BLaER1 treated with 17β-estradiol and CSF1 and Interleukin-3, amounts not matched to agents 10 nM and 100 nM (cell line): ENCODE measurements around the gene TRRAP.

ENCODE experiments used
- H3K27ac ChIP-seq, 11 experiments: shearing (Covaris generic); formaldehyde crosslinking; 2 replicates each; pipeline ENCODE4 v1.8.1; 2022
- H3K27me3 ChIP-seq, 11 experiments: shearing (Covaris generic); formaldehyde crosslinking; 2 replicates each; pipeline ENCODE4 v1.8.1; 2022
- H3K36me3 ChIP-seq, 11 experiments: shearing (Covaris generic); formaldehyde crosslinking; 2 replicates each; pipeline ENCODE4 v1.8.1; 2022
- H3K4me1 ChIP-seq, 10 experiments: shearing (Covaris generic); formaldehyde crosslinking; 2 replicates each; pipeline ENCODE4 v1.8.1; 2022
- H3K4me2 ChIP-seq, 11 experiments: shearing (Covaris generic); formaldehyde crosslinking; 2 replicates each; pipeline ENCODE4 v1.8.1; 2022
- H3K4me3 ChIP-seq, 10 experiments: shearing (Covaris generic); formaldehyde crosslinking; 2 replicates each; pipeline ENCODE4 v1.8.1; 2022
- H3K9ac ChIP-seq, 11 experiments: shearing (Covaris generic); formaldehyde crosslinking; 2 replicates each; pipeline ENCODE4 v1.8.1; 2022
- H3K9me3 ChIP-seq, 11 experiments: shearing (Covaris generic); formaldehyde crosslinking; replicated peaks in 1 of 11; 2 replicates each; pipeline ENCODE4 v1.8.1; 2022
- H4K20me1 ChIP-seq, 11 experiments: shearing (Covaris generic); formaldehyde crosslinking; 2 replicates each; pipeline ENCODE4 v1.8.1; 2022
- Cebpa-rat ChIP-seq, 11 experiments: shearing (Covaris generic); IDR thresholded peaks; 2 replicates each; pipeline ENCODE4 v1.8.1; 2022

Gene TRRAP

GRCh38 chr7:99046722-99047121, 168.4 kb downstream of the TRRAP start:
- Histone ChIP-seq H3K27ac (no peak overlapping the region), H3K36me3 (peaks cover 99 to 100% (median 100%) of the 10 kb centered on the region in 11 experiments), H3K9me3 (no peaks in the 10 kb centered on the region), H3K27me3 (no peaks in the 10 kb centered on the region), H3K4me1 (peaks cover 0 to 7% (median 0%) of the 10 kb centered on the region in 10 experiments; a peak in 1 of 20 replicates), H4K20me1 (peaks cover 0 to 44% (median 9%) of the 10 kb centered on the region in 11 experiments; a peak in 10 of 22 replicates), H3K4me2 (no peak overlapping the region), H3K9ac (no peak overlapping the region), H3K4me3 (no peak overlapping the region)
- no peak for TF ChIP-seq Cebpa-rat (IDR thresholded peaks at IDR 0.05)

GRCh38 chr7:99047526-99048077, 169.3 kb downstream of the TRRAP start:
- H3K36me3 ChIP-seq, result peaks cover 99 to 100% (median 100%) of the 10 kb centered on the region in 11 experiments
- H3K4me2 ChIP-seq, result no peak overlapping the region
- no peak overlapping the region for H3K27ac ChIP-seq

GRCh38 chr7:99050971-99051370, 172.6 kb downstream of the TRRAP start:
- H4K20me1 ChIP-seq, result peaks cover 0 to 31% (median 8%) of the 10 kb centered on the region in 11 experiments; a peak in 7 of 22 replicates
- H3K4me2 ChIP-seq, result no peak overlapping the region
- H3K36me3 ChIP-seq, result peaks cover 99 to 100% (median 100%) of the 10 kb centered on the region in 11 experiments
- peaks cover 0 to 7% (median 0%) of the 10 kb centered on the region in 10 experiments; a peak in 1 of 20 replicates for H3K4me1 ChIP-seq
- TF ChIP-seq Cebpa-rat (IDR thresholded peaks at IDR 0.05), result no peak
- H3K27ac ChIP-seq, result no peak overlapping the region
- H3K27me3 ChIP-seq, result no peaks in the 10 kb centered on the region
- no peak overlapping the region for H3K4me3 ChIP-seq
- H3K9ac ChIP-seq, result no peak overlapping the region
- H3K9me3 ChIP-seq, result 0 out of 22 replicates have a peak, but pooled peaks cover 0 to 6% (median 0%) of the 10 kb centered on the region in 11 experiments

More at GRCh38 chr7:99047526-99048077, 169.3 kb downstream of the TRRAP start:
- no peak for TF ChIP-seq Cebpa-rat (IDR thresholded peaks at IDR 0.05)
- Histone ChIP-seq H4K20me1 (peaks cover 0 to 53% (median 8%) of the 10 kb centered on the region in 11 experiments; a peak in 10 of 22 replicates), H3K9ac (no peak overlapping the region; a peak in 1 of 22 replicates), H3K4me1 (peaks cover 0 to 7% (median 0%) of the 10 kb centered on the region in 10 experiments; a peak in 1 of 20 replicates), H3K9me3 (0 out of 22 replicates have a peak, but pooled peaks cover 0 to 6% (median 0%) of the 10 kb centered on the region in 11 experiments), H3K4me3 (no peak overlapping the region), H3K27me3 (no peaks in the 10 kb centered on the region)

GRCh38 chr7:99054781-99055180, 176.4 kb downstream of the TRRAP start:
- Histone ChIP-seq H3K9me3 (0 out of 22 replicates have a peak, but pooled peaks cover 0 to 6% (median 0%) of the 10 kb centered on the region in 11 experiments), H3K4me2 (no peak overlapping the region), H4K20me1 (peaks cover 0 to 11% (median 0%) of the 10 kb centered on the region in 11 experiments; a peak in 1 of 22 replicates), H3K9ac (no peak overlapping the region), H3K4me3 (no peak overlapping the region), H3K27ac (no peak overlapping the region), H3K4me1 (peaks cover 0 to 7% (median 0%) of the 10 kb centered on the region in 10 experiments; a peak in 1 of 20 replicates), H3K27me3 (no peaks in the 10 kb centered on the region), H3K36me3 (peaks cover 94 to 100% (median 96%) of the 10 kb centered on the region in 11 experiments)
- no peak for TF ChIP-seq Cebpa-rat (IDR thresholded peaks at IDR 0.05)

- Histone ChIP-seq H3K4me2 (no peak overlapping the region), H4K20me1 (peaks cover 4 to 53% (median 25%) of the 10 kb centered on the region in 11 experiments; a peak in 13 of 22 replicates), H3K9ac (no peak overlapping the region), H3K4me1 (no peaks in the 10 kb centered on the region), H3K4me3 (no peak overlapping the region), H3K36me3 (peaks cover 44 to 74% (median 54%) of the 10 kb centered on the region in 11 experiments), H3K27me3 (no peaks in the 10 kb centered on the region), H3K9me3 (peaks cover 0 to 3% (median 0%) of the 10 kb centered on the region in 11 experiments; a peak in 2 of 22 replicates), H3K27ac (no peak overlapping the region)
- no peak for TF ChIP-seq Cebpa-rat (IDR thresholded peaks at IDR 0.05)
Observed at GRCh38 chr7:99061001-99061776, 182.9 kb downstream of the TRRAP start.
